ENCODE measurements around the gene GPR35. TPM values are rescaled to one million over a fixed set of nuclear protein-coding genes. Genes with fewer than 3 reads are reported as not detected.

Gene GPR35
- total and polyA plus RNA-seq, 2 of the 13 experiments (the other 11 are each of a cell fraction or from before 2014, with no cell fraction given): 27.1 to 44.2 TPM

DNA sequence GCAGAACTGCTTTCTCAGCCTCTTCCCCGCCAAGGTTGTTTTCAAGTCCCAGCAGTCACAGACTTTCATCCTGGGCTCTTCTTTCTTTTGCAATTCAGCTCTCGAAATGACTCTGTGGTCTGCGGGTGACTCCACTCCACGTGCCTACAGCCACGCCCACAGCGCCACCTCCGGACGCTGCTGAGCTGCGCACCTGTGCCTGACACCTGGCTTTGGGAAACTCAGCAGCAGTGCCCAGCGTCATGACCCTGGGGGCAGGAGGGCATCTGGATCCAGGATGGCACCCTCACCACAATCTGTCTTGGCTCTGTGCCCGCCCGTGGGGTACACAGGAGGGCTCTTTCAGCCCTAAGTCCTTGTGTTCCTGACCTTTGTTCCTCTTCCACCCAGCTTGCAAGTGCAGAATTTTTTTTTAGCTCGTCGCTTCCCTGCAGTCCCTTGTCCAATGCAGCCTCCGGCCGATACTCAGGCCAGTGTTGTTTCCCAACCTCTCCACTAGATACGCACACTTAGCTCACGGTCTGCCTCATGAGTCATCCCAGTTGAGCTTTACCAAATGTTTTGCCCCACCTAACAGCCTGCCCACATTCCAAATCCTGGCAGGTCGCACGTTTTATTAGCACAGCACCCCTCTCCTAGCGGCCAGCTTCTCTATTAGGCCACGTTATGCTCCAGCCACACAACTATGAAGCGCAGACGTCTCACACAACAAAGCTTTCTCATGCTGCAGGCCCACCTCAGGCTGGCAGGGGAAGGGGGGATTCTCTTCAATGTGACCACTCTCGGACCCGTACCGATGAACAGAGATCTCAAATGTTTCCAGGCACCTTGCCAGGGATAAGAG, 45.3 kb upstream of the GPR35 start (continued):
- TF ChIP-seq, protein P1, sequence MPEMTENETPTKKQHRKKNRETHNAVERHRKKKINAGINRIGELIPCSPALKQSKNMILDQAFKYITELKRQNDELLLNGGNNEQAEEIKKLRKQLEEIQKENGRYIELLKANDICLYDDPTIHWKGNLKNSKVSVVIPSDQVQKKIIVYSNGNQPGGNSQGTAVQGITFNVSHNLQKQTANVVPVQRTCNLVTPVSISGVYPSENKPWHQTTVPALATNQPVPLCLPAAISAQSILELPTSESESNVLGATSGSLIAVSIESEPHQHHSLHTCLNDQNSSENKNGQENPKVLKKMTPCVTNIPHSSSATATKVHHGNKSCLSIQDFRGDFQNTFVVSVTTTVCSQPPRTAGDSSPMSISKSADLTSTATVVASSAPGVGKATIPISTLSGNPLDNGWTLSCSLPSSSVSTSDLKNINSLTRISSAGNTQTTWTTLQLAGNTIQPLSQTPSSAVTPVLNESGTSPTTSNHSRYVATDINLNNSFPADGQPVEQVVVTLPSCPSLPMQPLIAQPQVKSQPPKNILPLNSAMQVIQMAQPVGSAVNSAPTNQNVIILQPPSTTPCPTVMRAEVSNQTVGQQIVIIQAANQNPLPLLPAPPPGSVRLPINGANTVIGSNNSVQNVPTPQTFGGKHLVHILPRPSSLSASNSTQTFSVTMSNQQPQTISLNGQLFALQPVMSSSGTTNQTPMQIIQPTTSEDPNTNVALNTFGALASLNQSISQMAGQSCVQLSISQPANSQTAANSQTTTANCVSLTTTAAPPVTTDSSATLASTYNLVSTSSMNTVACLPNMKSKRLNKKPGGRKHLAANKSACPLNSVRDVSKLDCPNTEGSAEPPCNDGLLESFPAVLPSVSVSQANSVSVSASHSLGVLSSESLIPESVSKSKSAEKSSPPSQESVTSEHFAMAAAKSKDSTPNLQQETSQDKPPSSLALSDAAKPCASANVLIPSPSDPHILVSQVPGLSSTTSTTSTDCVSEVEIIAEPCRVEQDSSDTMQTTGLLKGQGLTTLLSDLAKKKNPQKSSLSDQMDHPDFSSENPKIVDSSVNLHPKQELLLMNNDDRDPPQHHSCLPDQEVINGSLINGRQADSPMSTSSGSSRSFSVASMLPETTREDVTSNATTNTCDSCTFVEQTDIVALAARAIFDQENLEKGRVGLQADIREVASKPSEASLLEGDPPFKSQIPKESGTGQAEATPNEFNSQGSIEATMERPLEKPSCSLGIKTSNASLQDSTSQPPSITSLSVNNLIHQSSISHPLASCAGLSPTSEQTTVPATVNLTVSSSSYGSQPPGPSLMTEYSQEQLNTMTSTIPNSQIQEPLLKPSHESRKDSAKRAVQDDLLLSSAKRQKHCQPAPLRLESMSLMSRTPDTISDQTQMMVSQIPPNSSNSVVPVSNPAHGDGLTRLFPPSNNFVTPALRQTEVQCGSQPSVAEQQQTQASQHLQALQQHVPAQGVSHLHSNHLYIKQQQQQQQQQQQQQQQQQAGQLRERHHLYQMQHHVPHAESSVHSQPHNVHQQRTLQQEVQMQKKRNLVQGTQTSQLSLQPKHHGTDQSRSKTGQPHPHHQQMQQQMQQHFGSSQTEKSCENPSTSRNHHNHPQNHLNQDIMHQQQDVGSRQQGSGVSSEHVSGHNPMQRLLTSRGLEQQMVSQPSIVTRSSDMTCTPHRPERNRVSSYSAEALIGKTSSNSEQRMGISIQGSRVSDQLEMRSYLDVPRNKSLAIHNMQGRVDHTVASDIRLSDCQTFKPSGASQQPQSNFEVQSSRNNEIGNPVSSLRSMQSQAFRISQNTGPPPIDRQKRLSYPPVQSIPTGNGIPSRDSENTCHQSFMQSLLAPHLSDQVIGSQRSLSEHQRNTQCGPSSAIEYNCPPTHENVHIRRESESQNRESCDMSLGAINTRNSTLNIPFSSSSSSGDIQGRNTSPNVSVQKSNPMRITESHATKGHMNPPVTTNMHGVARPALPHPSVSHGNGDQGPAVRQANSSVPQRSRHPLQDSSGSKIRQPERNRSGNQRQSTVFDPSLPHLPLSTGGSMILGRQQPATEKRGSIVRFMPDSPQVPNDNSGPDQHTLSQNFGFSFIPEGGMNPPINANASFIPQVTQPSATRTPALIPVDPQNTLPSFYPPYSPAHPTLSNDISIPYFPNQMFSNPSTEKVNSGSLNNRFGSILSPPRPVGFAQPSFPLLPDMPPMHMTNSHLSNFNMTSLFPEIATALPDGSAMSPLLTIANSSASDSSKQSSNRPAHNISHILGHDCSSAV (CRISPR knock-in tag; IDR thresholded peaks at IDR 0.05; ENCODE audit: borderline replicate concordance): no peak
- no peak; the same call in 1 of the 2 replicates for TF ChIP-seq SOX5 (CRISPR knock-in tag; IDR thresholded peaks at IDR 0.05; ENCODE audit: borderline replicate concordance)
- no peak; the same call in 1 of the 2 replicates for TF ChIP-seq ZNF136 (CRISPR knock-in tag; IDR thresholded peaks at IDR 0.05; ENCODE audit: low read depth)
- TF ChIP-seq PHF8 (CRISPR knock-in tag; IDR thresholded peaks at IDR 0.05): no peak; the same call in none of the 2 replicates
- TF ChIP-seq, protein P2, sequence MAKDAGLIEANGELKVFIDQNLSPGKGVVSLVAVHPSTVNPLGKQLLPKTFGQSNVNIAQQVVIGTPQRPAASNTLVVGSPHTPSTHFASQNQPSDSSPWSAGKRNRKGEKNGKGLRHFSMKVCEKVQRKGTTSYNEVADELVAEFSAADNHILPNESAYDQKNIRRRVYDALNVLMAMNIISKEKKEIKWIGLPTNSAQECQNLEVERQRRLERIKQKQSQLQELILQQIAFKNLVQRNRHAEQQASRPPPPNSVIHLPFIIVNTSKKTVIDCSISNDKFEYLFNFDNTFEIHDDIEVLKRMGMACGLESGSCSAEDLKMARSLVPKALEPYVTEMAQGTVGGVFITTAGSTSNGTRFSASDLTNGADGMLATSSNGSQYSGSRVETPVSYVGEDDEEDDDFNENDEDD (CRISPR knock-in tag; IDR thresholded peaks at IDR 0.05; ENCODE audit: borderline replicate concordance): peak; percentile 89
- TF ChIP-seq, protein P3, sequence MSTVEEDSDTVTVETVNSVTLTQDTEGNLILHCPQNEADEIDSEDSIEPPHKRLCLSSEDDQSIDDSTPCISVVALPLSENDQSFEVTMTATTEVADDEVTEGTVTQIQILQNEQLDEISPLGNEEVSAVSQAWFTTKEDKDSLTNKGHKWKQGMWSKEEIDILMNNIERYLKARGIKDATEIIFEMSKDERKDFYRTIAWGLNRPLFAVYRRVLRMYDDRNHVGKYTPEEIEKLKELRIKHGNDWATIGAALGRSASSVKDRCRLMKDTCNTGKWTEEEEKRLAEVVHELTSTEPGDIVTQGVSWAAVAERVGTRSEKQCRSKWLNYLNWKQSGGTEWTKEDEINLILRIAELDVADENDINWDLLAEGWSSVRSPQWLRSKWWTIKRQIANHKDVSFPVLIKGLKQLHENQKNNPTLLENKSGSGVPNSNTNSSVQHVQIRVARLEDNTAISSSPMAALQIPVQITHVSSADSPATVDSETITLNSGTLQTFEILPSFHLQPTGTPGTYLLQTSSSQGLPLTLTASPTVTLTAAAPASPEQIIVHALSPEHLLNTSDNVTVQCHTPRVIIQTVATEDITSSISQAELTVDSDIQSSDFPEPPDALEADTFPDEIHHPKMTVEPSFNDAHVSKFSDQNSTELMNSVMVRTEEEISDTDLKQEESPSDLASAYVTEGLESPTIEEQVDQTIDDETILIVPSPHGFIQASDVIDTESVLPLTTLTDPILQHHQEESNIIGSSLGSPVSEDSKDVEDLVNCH (CRISPR knock-in tag; IDR thresholded peaks at IDR 0.05): no peak
- TF ChIP-seq, protein P4, sequence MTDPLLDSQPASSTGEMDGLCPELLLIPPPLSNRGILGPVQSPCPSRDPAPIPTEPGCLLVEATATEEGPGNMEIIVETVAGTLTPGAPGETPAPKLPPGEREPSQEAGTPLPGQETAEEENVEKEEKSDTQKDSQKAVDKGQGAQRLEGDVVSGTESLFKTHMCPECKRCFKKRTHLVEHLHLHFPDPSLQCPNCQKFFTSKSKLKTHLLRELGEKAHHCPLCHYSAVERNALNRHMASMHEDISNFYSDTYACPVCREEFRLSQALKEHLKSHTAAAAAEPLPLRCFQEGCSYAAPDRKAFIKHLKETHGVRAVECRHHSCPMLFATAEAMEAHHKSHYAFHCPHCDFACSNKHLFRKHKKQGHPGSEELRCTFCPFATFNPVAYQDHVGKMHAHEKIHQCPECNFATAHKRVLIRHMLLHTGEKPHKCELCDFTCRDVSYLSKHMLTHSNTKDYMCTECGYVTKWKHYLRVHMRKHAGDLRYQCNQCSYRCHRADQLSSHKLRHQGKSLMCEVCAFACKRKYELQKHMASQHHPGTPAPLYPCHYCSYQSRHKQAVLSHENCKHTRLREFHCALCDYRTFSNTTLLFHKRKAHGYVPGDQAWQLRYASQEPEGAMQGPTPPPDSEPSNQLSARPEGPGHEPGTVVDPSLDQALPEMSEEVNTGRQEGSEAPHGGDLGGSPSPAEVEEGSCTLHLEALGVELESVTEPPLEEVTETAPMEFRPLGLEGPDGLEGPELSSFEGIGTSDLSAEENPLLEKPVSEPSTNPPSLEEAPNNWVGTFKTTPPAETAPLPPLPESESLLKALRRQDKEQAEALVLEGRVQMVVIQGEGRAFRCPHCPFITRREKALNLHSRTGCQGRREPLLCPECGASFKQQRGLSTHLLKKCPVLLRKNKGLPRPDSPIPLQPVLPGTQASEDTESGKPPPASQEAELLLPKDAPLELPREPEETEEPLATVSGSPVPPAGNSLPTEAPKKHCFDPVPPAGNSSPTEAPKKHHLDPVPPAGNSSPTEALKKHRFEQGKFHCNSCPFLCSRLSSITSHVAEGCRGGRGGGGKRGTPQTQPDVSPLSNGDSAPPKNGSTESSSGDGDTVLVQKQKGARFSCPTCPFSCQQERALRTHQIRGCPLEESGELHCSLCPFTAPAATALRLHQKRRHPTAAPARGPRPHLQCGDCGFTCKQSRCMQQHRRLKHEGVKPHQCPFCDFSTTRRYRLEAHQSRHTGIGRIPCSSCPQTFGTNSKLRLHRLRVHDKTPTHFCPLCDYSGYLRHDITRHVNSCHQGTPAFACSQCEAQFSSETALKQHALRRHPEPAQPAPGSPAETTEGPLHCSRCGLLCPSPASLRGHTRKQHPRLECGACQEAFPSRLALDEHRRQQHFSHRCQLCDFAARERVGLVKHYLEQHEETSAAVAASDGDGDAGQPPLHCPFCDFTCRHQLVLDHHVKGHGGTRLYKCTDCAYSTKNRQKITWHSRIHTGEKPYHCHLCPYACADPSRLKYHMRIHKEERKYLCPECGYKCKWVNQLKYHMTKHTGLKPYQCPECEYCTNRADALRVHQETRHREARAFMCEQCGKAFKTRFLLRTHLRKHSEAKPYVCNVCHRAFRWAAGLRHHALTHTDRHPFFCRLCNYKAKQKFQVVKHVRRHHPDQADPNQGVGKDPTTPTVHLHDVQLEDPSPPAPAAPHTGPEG (CRISPR knock-in tag; IDR thresholded peaks at IDR 0.05): peak; percentile 42; the same call in 1 of the 2 replicates
- no peak for TF ChIP-seq SNRNP70 (IDR thresholded peaks at IDR 0.05; ENCODE audit: low read depth, low read length)
- peak; percentile 68; the same call in 1 of the 2 replicates for TF ChIP-seq ZNF224 (CRISPR knock-in tag; IDR thresholded peaks at IDR 0.05)
- TF ChIP-seq GATAD1 (CRISPR knock-in tag; IDR thresholded peaks at IDR 0.05): peak; percentile 58
